Fibroblast of lung (primary cell): ENCODE data around the gene TMSB4X. TPM values are rescaled to one million over a fixed set of nuclear protein-coding genes. Genes with fewer than 3 reads are reported as not detected.

Source experiments
- DNase-seq, 2 donors: peaks; one replicate each; pipeline versions ENCODE4 v3.0.0 to v3.0.0-alpha.2; 2010; ENCODE audit warnings: low read depth in 2 of 2
- H2AFZ ChIP-seq: 2 replicates; pipeline ENCODE4 v1.5.1; 2012; ENCODE audit warnings: low read length, control low read depth, inconsistent platforms
- H3K27ac ChIP-seq: 2 replicates; pipeline ENCODE4 v1.5.1; 2011; ENCODE audit warnings: low read length, control low read depth; ENCODE audit not compliant: insufficient read depth
- H3K27me3 ChIP-seq: 2 replicates; pipeline ENCODE4 v1.5.1; 2011; ENCODE audit warnings: mild to moderate bottlenecking, low read length; ENCODE audit not compliant: control insufficient read depth, insufficient read depth
- H3K36me3 ChIP-seq: 2 replicates; pipeline ENCODE4 v1.5.1; 2011; ENCODE audit warnings: low read length; ENCODE audit not compliant: control insufficient read depth, insufficient read depth
- H3K4me1 ChIP-seq: 2 replicates; pipeline ENCODE4 v1.5.1; 2011; ENCODE audit warnings: low read length; ENCODE audit not compliant: control insufficient read depth, insufficient read depth; ENCODE audit errors: extremely low read depth
- H3K4me2 ChIP-seq: 2 replicates; pipeline ENCODE4 v1.5.1; 2011; ENCODE audit warnings: low read length, control low read depth; ENCODE audit not compliant: insufficient read depth; ENCODE audit errors: extremely low read depth
- H3K4me3 ChIP-seq, 4 experiments: fragments of 200-600 bp in 1 of 4; sonication (generic) in 1 of 4; replicated peaks in 1 of 4; 2 replicates each; pipeline ENCODE4 v1.5.1; 2011 to 2016; ENCODE audit warnings: low read length in 4 of 4, low read depth in 3 of 4, mild to moderate bottlenecking in 3 of 4, control low read depth in 2 of 4, inconsistent platforms in 1 of 4, mixed read lengths in 1 of 4; ENCODE audit not compliant: insufficient read depth in 1 of 4; ENCODE audit errors: control extremely low read depth in 1 of 4
- H3K79me2 ChIP-seq: 2 replicates; pipeline ENCODE4 v1.5.1; 2012; ENCODE audit warnings: mild to moderate bottlenecking, low read length, inconsistent platforms; ENCODE audit not compliant: control insufficient read depth, insufficient read depth
- H3K9ac ChIP-seq: 2 replicates; pipeline ENCODE4 v1.5.1; 2011; ENCODE audit warnings: mild to moderate bottlenecking, low read length, control low read depth; ENCODE audit not compliant: insufficient read depth
- H3K9me3 ChIP-seq: 2 replicates; pipeline ENCODE4 v1.5.1; 2012; ENCODE audit warnings: low read depth, low read length; ENCODE audit not compliant: control insufficient read depth, insufficient read depth
- H4K20me1 ChIP-seq: 2 replicates; pipeline ENCODE4 v1.5.1; 2011; ENCODE audit warnings: low read length; ENCODE audit not compliant: control insufficient read depth, insufficient read depth; ENCODE audit errors: extremely low read depth
- EZH2 ChIP-seq: IDR thresholded peaks from 2 replicates; pipeline ENCODE4 v1.5.1; 2012; ENCODE audit warnings: low read length, control low read depth, mild to moderate bottlenecking; ENCODE audit errors: missing control alignments
- polyA plus RNA-seq, 2 donors: library from polyadenylated mRNA; depleted of rRNA in 1 of 2; stranded (reverse) in 1 of 2; unstranded in 1 of 2; fragments of >200 nt; gene quantifications; 2 replicates each; pipeline ENCODE4 v1.2.1, GENCODE V29; 2011 to 2012; ENCODE audit warnings: missing spikeins in 1 of 2
- total RNA-seq: library from RNA; depleted of rRNA; stranded (reverse); fragments of >200 nt; gene quantifications from 2 replicates; pipeline ENCODE4 v1.2.1, GENCODE V29; 2014
- TF ChIP-seq, protein P1 (sequence below), 2 donors: IDR thresholded peaks in 1 of 2; conservative IDR thresholded peaks in 1 of 2; 1 replicate in 1 of 2; 2 replicates in 1 of 2; pipeline ENCODE4 v1.5.1; 2011 to 2012; ENCODE audit warnings: low read length in 2 of 2, control low read depth in 1 of 2, inconsistent platforms in 1 of 2, low read depth in 1 of 2, mild to moderate bottlenecking in 1 of 2

Gene TMSB4X
- total and polyA plus RNA-seq, 2 donors (not counting 1 experiment from before 2014, with no cell fraction given), result 14,631 to 17,013 TPM

GRCh38 chrX:12958059-12958458 lies 16.9 kb upstream of the TMSB4X start:
- no peak overlapping the region for H3K4me2 ChIP-seq
- no peaks in the 10 kb centered on the region for H3K9me3 ChIP-seq
- no peaks in the 10 kb centered on the region for H3K79me2 ChIP-seq
- H3K27ac ChIP-seq, result no peak overlapping the region
- no peaks in the 10 kb centered on the region for H4K20me1 ChIP-seq
- peaks cover 5% of the 10 kb centered on the region for H3K4me1 ChIP-seq
- H3K36me3 ChIP-seq, result no peaks in the 10 kb centered on the region
- no peak for TF ChIP-seq EZH2
- TF ChIP-seq, protein P1, sequence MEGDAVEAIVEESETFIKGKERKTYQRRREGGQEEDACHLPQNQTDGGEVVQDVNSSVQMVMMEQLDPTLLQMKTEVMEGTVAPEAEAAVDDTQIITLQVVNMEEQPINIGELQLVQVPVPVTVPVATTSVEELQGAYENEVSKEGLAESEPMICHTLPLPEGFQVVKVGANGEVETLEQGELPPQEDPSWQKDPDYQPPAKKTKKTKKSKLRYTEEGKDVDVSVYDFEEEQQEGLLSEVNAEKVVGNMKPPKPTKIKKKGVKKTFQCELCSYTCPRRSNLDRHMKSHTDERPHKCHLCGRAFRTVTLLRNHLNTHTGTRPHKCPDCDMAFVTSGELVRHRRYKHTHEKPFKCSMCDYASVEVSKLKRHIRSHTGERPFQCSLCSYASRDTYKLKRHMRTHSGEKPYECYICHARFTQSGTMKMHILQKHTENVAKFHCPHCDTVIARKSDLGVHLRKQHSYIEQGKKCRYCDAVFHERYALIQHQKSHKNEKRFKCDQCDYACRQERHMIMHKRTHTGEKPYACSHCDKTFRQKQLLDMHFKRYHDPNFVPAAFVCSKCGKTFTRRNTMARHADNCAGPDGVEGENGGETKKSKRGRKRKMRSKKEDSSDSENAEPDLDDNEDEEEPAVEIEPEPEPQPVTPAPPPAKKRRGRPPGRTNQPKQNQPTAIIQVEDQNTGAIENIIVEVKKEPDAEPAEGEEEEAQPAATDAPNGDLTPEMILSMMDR (conservative IDR thresholded peaks at IDR 0.05 in 1 of 2, IDR thresholded peaks at IDR 0.05 in 1 of 2; ENCODE audit: low read depth in 1 of 2, low read length in 2 of 2), result no peak
- no peak overlapping the region for H2AFZ ChIP-seq
- no peak overlapping the region for H3K4me3 ChIP-seq
- H3K27me3 ChIP-seq, result no peaks in the 10 kb centered on the region
- no peak for DNase-seq
- H3K9ac ChIP-seq, result no peak overlapping the region

DNA sequence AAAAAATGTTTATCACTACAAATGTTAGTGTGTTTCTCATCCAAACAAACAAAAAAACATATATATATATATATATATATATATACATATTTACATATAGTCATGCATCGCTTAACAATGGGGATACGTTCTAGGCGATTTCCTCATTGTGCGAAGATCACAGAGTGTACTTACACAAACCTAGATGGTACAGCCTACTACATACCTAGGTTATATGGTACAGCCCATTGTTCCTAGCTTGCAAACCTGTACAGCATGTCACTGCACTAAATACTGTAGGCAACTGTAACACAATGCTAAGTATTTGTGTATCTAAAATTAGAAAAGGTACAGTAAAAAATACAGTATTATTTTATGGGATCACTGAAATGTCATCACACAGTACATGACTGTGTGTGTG lies 16.4 kb upstream of the TMSB4X start:
- no peaks in the 10 kb centered on the region for H3K27me3 ChIP-seq
- H3K27ac ChIP-seq, result no peak overlapping the region
- H3K9me3 ChIP-seq, result no peaks in the 10 kb centered on the region
- H3K79me2 ChIP-seq, result no peaks in the 10 kb centered on the region
- H3K4me1 ChIP-seq, result peaks cover 5% of the 10 kb centered on the region
- no peaks in the 10 kb centered on the region for H4K20me1 ChIP-seq
- H3K36me3 ChIP-seq, result no peaks in the 10 kb centered on the region
- H3K9ac ChIP-seq, result no peak overlapping the region
- H2AFZ ChIP-seq, result no peak overlapping the region
- TF ChIP-seq, protein P1 (conservative IDR thresholded peaks at IDR 0.05 in 1 of 2, IDR thresholded peaks at IDR 0.05 in 1 of 2; ENCODE audit: low read depth in 1 of 2, low read length in 2 of 2), result no peak
- TF ChIP-seq EZH2, result no peak
- no peak for DNase-seq
- H3K4me3 ChIP-seq, result no peak overlapping the region
- no peak overlapping the region for H3K4me2 ChIP-seq

- no peak overlapping the region for H3K4me2 ChIP-seq
- H3K9me3 ChIP-seq, result no peaks in the 10 kb centered on the region
- no peaks in the 10 kb centered on the region for H4K20me1 ChIP-seq
- no peak for TF ChIP-seq EZH2
- TF ChIP-seq, protein P1 (conservative IDR thresholded peaks at IDR 0.05 in 1 of 2, IDR thresholded peaks at IDR 0.05 in 1 of 2; ENCODE audit: low read depth in 1 of 2, low read length in 2 of 2), result no peak
- H3K27me3 ChIP-seq, result no peaks in the 10 kb centered on the region
- H3K36me3 ChIP-seq, result no peaks in the 10 kb centered on the region
- no peak overlapping the region for H3K4me3 ChIP-seq
- no peaks in the 10 kb centered on the region for H3K79me2 ChIP-seq
- H3K27ac ChIP-seq, result no peak overlapping the region
- H2AFZ ChIP-seq, result no peak overlapping the region
- DNase-seq, result no peak
- peaks cover 1% of the 10 kb centered on the region for H3K4me1 ChIP-seq
- no peak overlapping the region for H3K9ac ChIP-seq
Measured at GRCh38 chrX:12961196-12961718, 13.7 kb upstream of the TMSB4X start.
